ENCODE results near the gene TEKT1.

TEKT1 gene

DNA sequence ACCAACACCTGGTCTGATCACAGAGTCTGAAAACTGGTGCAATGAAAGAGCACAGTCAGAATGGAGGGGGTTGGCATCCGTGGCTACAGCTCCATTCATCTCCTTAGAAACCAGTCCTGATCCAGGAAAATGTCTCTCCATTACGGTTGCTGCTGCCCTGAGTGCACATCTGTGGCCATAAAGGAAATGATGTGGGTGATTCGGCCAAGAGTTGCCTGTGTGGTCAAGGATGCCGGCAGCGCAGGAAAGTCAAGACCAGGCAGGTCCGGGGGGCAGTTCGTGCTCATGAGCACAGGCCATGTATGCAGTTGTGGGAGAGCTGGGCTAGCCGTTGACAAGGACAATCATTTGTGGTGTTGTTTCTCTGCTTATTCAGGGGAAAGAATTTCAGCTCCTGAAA, 69.8 kb downstream of the TEKT1 start:
- H3K9ac ChIP-seq (ENCODE audit: low read length): no peak overlapping the region
- no peaks in the 10 kb centered on the region for H4K20me1 ChIP-seq (ENCODE audit: insufficient read depth, low read length)
- no peaks in the 10 kb centered on the region for H3K4me1 ChIP-seq (ENCODE audit: low read length)
- no peaks in the 10 kb centered on the region for H3K9me3 ChIP-seq (replicated peaks; ENCODE audit: insufficient read depth, low read length)
- no peak overlapping the region for H2AFZ ChIP-seq (ENCODE audit: low read length)
- H3K4me2 ChIP-seq (ENCODE audit: low read depth, low read length): no peak overlapping the region
- H3K79me2 ChIP-seq (ENCODE audit: low read length): no peaks in the 10 kb centered on the region
- H3K4me3 ChIP-seq (ENCODE audit: low read length): no peak overlapping the region
- DNase-seq: no peak
- no peaks in the 10 kb centered on the region for H3K27me3 ChIP-seq (replicated peaks; ENCODE audit: insufficient read depth, low read length)
- no peak overlapping the region for H3K27ac ChIP-seq (ENCODE audit: low read length)
- TF ChIP-seq EZH2phosphoT487 (IDR thresholded peaks at IDR 0.05; ENCODE audit: low read length) (no peak), EZH2 (optimal IDR thresholded peaks at IDR 0.05; ENCODE audit: low read depth, low read length) (no peak), CTCF (IDR thresholded peaks at IDR 0.05; ENCODE audit: low read length) (no peak)
- H3F3A ChIP-seq (ENCODE audit: insufficient read depth, low read length): no peaks in the 10 kb centered on the region
- no peaks in the 10 kb centered on the region for H3K36me3 ChIP-seq (replicated peaks; ENCODE audit: insufficient read depth, low read length)
- H3K9me2 ChIP-seq (replicated peaks; ENCODE audit: insufficient read depth, low read length): no peaks in the 10 kb centered on the region

GRCh38 chr17:6757747-6758146, 73.8 kb downstream of the TEKT1 start:
- no peak overlapping the region for H3K4me2 ChIP-seq (ENCODE audit: low read depth, low read length)

GRCh38 chr17:6756425-6757031, 75.0 kb downstream of the TEKT1 start:
- no peaks in the 10 kb centered on the region for H3K9me2 ChIP-seq (replicated peaks; ENCODE audit: insufficient read depth, low read length)
- H3K9me3 ChIP-seq (replicated peaks; ENCODE audit: insufficient read depth, low read length): no peaks in the 10 kb centered on the region
- H3K4me3 ChIP-seq (ENCODE audit: low read length): peak overlapping the region; percentile 60; the same call in 1 of the 2 replicates
- TF ChIP-seq EZH2phosphoT487 (IDR thresholded peaks at IDR 0.05; ENCODE audit: low read length): no peak
- no peak for TF ChIP-seq CTCF (IDR thresholded peaks at IDR 0.05; ENCODE audit: low read length)
- no peak for TF ChIP-seq EZH2 (optimal IDR thresholded peaks at IDR 0.05; ENCODE audit: low read depth, low read length)
- DNase-seq: no peak
- H3K27ac ChIP-seq (ENCODE audit: low read length): no peak overlapping the region
- H4K20me1 ChIP-seq (ENCODE audit: insufficient read depth, low read length): no peaks in the 10 kb centered on the region
- H3K79me2 ChIP-seq (ENCODE audit: low read length): no peaks in the 10 kb centered on the region
- H3K9ac ChIP-seq (ENCODE audit: low read length): no peak overlapping the region
- no peaks in the 10 kb centered on the region for H3F3A ChIP-seq (ENCODE audit: insufficient read depth, low read length)
- 0 out of 2 replicates have a peak overlapping the region, but pooled peaks have one; percentile 67 for H2AFZ ChIP-seq (ENCODE audit: low read length)
- 0 out of 2 replicates have a peak, but pooled peaks cover 4% of the 10 kb centered on the region for H3K27me3 ChIP-seq (replicated peaks; ENCODE audit: insufficient read depth, low read length)
- peaks cover 3% of the 10 kb centered on the region; the same call in 1 of the 2 replicates for H3K4me1 ChIP-seq (ENCODE audit: low read length)
- H3K4me2 ChIP-seq (ENCODE audit: low read depth, low read length): peak overlapping the region; percentile 73
- H3K36me3 ChIP-seq (replicated peaks; ENCODE audit: insufficient read depth, low read length): no peaks in the 10 kb centered on the region

More at GRCh38 chr17:6757747-6758146, 73.8 kb downstream of the TEKT1 start:
- H3K79me2 ChIP-seq (ENCODE audit: low read length): no peaks in the 10 kb centered on the region
- H2AFZ ChIP-seq (ENCODE audit: low read length): no peak overlapping the region
- H3K9me2 ChIP-seq (replicated peaks; ENCODE audit: insufficient read depth, low read length): no peaks in the 10 kb centered on the region
- no peak overlapping the region for H3K27ac ChIP-seq (ENCODE audit: low read length)
- no peaks in the 10 kb centered on the region for H3K27me3 ChIP-seq (replicated peaks; ENCODE audit: insufficient read depth, low read length)
- DNase-seq: no peak
- H3K9me3 ChIP-seq (replicated peaks; ENCODE audit: insufficient read depth, low read length): no peaks in the 10 kb centered on the region
- H4K20me1 ChIP-seq (ENCODE audit: insufficient read depth, low read length): no peaks in the 10 kb centered on the region
- H3K4me1 ChIP-seq (ENCODE audit: low read length): peaks cover 3% of the 10 kb centered on the region; the same call in 1 of the 2 replicates
- no peak overlapping the region for H3K9ac ChIP-seq (ENCODE audit: low read length)
- no peaks in the 10 kb centered on the region for H3K36me3 ChIP-seq (replicated peaks; ENCODE audit: insufficient read depth, low read length)
- TF ChIP-seq CTCF (IDR thresholded peaks at IDR 0.05; ENCODE audit: low read length) (no peak), EZH2phosphoT487 (IDR thresholded peaks at IDR 0.05; ENCODE audit: low read length) (no peak), EZH2 (optimal IDR thresholded peaks at IDR 0.05; ENCODE audit: low read depth, low read length) (no peak)
- no peak overlapping the region for H3K4me3 ChIP-seq (ENCODE audit: low read length)
- no peaks in the 10 kb centered on the region for H3F3A ChIP-seq (ENCODE audit: insufficient read depth, low read length)
